ENCODE data around the gene C17orf78. TPM values are rescaled to one million over a fixed set of nuclear protein-coding genes. Genes with fewer than 3 reads are reported as not detected.
A peak's percentile ranks its signal among the peaks of the same experiment; 100 is the strongest.

The C17orf78 gene
- total RNA-seq, 2 donors from 2014 or later = not detected

DNA sequence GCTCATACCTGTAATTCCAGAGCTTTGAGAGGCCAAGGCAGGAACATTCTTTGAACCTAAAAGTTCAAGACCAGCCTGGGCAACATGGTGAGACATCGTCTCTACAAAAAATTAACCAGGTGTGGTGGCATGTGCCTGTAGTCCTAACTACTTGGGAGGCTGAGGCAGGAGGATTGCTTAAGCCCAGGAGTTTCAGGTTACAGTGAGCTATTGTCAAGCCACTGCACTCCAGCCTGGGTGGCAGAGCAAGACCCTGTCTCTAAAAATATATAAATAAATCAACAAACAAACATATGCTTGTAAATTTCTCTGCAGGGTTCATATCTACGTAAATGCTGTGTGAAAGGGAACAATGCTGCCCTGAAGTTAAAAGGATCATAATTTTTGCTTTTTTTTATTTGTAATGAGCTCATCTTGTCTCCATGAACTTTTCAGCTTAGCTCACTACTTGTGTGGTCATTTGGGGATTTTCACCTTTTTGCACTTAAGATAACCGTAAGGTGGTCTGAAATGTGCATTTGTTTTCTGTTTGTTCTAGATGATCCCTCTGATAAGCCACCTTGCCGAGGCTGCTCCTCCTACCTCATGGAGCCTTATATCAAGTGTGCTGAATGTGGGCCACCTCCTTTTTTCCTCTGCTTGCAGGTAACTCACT is 47.3 kb downstream of the C17orf78 start:
- no peak overlapping the region for H3K4me3 Mint-ChIP-seq
- peaks cover 6% of the 10 kb centered on the region for H3K4me1 Mint-ChIP-seq
- H3K27ac Mint-ChIP-seq = peak overlapping the region; percentile 15
- no peak overlapping the region for H3K9ac ChIP-seq (ENCODE audit: extremely low read depth, low read length, poor library complexity, severe bottlenecking)
- H3K27me3 ChIP-seq (ENCODE audit: control insufficient read depth, insufficient read depth, low read length, poor library complexity, severe bottlenecking) = no peaks in the 10 kb centered on the region
- H3K4me3 ChIP-seq (ENCODE audit: low read length) = no peak overlapping the region
- DNase-seq = no peak
- 66 to 94% methylated on average over 2 to 4 of the region's 4 CpGs for WGBS, 2 experiments (ENCODE audit: insufficient coverage in 1 of 2, insufficient read length in 1 of 2)
- no peaks in the 10 kb centered on the region for H3K4me1 ChIP-seq (ENCODE audit: control insufficient read depth, insufficient read depth, low read length)
- H3K9me3 ChIP-seq (ENCODE audit: control insufficient read depth, low read length) = no peaks in the 10 kb centered on the region
- no peaks in the 10 kb centered on the region for H3K27me3 Mint-ChIP-seq (ENCODE audit: insufficient read depth)
- H3K9me3 Mint-ChIP-seq = no peaks in the 10 kb centered on the region
- TF ChIP-seq, protein P1, sequence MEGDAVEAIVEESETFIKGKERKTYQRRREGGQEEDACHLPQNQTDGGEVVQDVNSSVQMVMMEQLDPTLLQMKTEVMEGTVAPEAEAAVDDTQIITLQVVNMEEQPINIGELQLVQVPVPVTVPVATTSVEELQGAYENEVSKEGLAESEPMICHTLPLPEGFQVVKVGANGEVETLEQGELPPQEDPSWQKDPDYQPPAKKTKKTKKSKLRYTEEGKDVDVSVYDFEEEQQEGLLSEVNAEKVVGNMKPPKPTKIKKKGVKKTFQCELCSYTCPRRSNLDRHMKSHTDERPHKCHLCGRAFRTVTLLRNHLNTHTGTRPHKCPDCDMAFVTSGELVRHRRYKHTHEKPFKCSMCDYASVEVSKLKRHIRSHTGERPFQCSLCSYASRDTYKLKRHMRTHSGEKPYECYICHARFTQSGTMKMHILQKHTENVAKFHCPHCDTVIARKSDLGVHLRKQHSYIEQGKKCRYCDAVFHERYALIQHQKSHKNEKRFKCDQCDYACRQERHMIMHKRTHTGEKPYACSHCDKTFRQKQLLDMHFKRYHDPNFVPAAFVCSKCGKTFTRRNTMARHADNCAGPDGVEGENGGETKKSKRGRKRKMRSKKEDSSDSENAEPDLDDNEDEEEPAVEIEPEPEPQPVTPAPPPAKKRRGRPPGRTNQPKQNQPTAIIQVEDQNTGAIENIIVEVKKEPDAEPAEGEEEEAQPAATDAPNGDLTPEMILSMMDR (conservative IDR thresholded peaks at IDR 0.05) = no peak
- peaks cover 69% of the 10 kb centered on the region for H3K36me3 Mint-ChIP-seq (ENCODE audit: low read depth)
- H3K36me3 ChIP-seq (ENCODE audit: control insufficient read depth, insufficient read depth, low read length) = peaks cover 70% of the 10 kb centered on the region
- H3K27ac ChIP-seq (ENCODE audit: low read depth, low read length) = no peak overlapping the region

DNA sequence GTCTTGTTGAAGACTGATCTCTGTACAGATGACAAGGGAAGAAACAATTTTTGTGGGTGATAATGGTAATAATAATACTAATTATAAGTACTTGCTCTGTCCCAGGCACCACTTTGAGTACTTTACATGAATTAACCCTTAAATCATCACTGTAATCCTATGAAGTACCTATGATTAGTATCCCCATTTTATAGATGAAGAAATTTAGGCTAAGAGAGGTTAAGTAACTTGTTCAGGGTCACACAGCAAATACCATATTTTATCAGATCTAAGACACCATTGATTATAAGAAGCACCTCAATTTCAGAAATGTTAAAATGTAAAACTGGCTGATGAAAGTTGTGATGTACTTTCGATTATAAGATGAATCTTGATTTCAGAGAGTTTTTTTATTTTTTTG is 49.5 kb downstream of the C17orf78 start:
- Mint-ChIP-seq H3K4me3 (no peak overlapping the region), H3K4me1 (peaks cover 15% of the 10 kb centered on the region), H3K36me3 (ENCODE audit: low read depth) (peaks cover 76% of the 10 kb centered on the region), H3K27me3 (ENCODE audit: insufficient read depth) (no peaks in the 10 kb centered on the region), H3K9me3 (no peaks in the 10 kb centered on the region), H3K27ac (no peak overlapping the region)
- Histone ChIP-seq H3K4me1 (ENCODE audit: control insufficient read depth, insufficient read depth, low read length) (peaks cover 5% of the 10 kb centered on the region), H3K36me3 (ENCODE audit: control insufficient read depth, insufficient read depth, low read length) (peaks cover 68% of the 10 kb centered on the region), H3K27me3 (ENCODE audit: control insufficient read depth, insufficient read depth, low read length, poor library complexity, severe bottlenecking) (no peaks in the 10 kb centered on the region), H3K4me3 (ENCODE audit: low read length) (no peak overlapping the region), H3K27ac (ENCODE audit: low read depth, low read length) (no peak overlapping the region), H3K9me3 (ENCODE audit: control insufficient read depth, low read length) (no peaks in the 10 kb centered on the region), H3K9ac (ENCODE audit: extremely low read depth, low read length, poor library complexity, severe bottlenecking) (no peak overlapping the region)
- WGBS, 2 experiments (ENCODE audit: insufficient coverage in 1 of 2, insufficient read length in 1 of 2) = 82 to 83% methylated on average over 1 of the region's 1 CpG
- DNase-seq = no peak
- TF ChIP-seq, protein P1 (conservative IDR thresholded peaks at IDR 0.05) = no peak

DNA sequence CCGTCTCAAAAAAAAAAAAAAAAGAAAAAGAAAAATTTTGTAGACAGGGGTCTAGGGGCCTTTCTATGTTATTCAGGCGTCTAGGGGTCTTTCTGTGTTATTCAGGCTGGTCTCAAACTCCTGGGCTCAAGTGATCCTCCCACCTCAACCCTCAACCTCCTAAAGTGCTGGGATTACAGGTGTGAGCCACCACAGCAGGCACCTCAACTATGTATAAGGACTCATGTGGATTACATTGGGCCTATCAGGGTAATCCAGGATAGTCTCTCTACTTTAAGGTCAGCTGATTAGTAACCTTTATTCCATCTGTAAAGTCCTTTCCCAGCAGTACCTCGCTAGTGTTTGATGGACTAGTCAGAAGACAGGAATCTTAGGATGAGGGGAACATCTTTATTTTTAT is 53.3 kb downstream of the C17orf78 start:
- peaks cover 5% of the 10 kb centered on the region for H3K4me1 ChIP-seq (ENCODE audit: control insufficient read depth, insufficient read depth, low read length)
- H3K27me3 ChIP-seq (ENCODE audit: control insufficient read depth, insufficient read depth, low read length, poor library complexity, severe bottlenecking) = no peaks in the 10 kb centered on the region
- Mint-ChIP-seq H3K27ac (no peak overlapping the region), H3K4me1 (peaks cover 12% of the 10 kb centered on the region), H3K36me3 (ENCODE audit: low read depth) (peaks cover 75% of the 10 kb centered on the region), H3K9me3 (no peaks in the 10 kb centered on the region), H3K27me3 (ENCODE audit: insufficient read depth) (no peaks in the 10 kb centered on the region), H3K4me3 (no peak overlapping the region)
- no peak overlapping the region for H3K4me3 ChIP-seq (ENCODE audit: low read length)
- 94 to 100% methylated on average over 1 to 2 of the region's 3 CpGs for WGBS, 2 experiments (ENCODE audit: insufficient coverage in 1 of 2, insufficient read length in 1 of 2)
- peak; percentile 68 for DNase-seq
- TF ChIP-seq, protein P1 (conservative IDR thresholded peaks at IDR 0.05) = no peak
- no peaks in the 10 kb centered on the region for H3K9me3 ChIP-seq (ENCODE audit: control insufficient read depth, low read length)
- no peak overlapping the region for H3K27ac ChIP-seq (ENCODE audit: low read depth, low read length)
- peaks cover 75% of the 10 kb centered on the region for H3K36me3 ChIP-seq (ENCODE audit: control insufficient read depth, insufficient read depth, low read length)
- H3K9ac ChIP-seq (ENCODE audit: extremely low read depth, low read length, poor library complexity, severe bottlenecking) = no peak overlapping the region

Measured in endodermal cell (in vitro differentiated cells).